ENCODE measurements around the gene TIAM1.

Gene TIAM1

GRCh38 chr21:31117128-31117916, 226.7 kb downstream of the TIAM1 start:
- no peak for DNase-seq

- DNase-seq: no peak
Observed at GRCh38 chr21:31115249-31115648, 228.8 kb downstream of the TIAM1 start.

GRCh38 chr21:31111093-31111492, 233.0 kb downstream of the TIAM1 start:
- DNase-seq: no peak

- no peak for DNase-seq
Observed at GRCh38 chr21:31110430-31110829, 233.6 kb downstream of the TIAM1 start.

GRCh38 chr21:31107871-31108270, 236.2 kb downstream of the TIAM1 start:
- DNase-seq: no peak

GRCh38 chr21:31107176-31107785, 236.8 kb downstream of the TIAM1 start:
- no peak for DNase-seq

- DNase-seq: no peak
Observed at GRCh38 chr21:31103571-31104265, 240.3 kb downstream of the TIAM1 start.

- DNase-seq: no peak
Observed at GRCh38 chr21:31103163-31103562, 240.9 kb downstream of the TIAM1 start.

GRCh38 chr21:31099122-31099521, 244.9 kb downstream of the TIAM1 start:
- no peak for DNase-seq

- no peak for DNase-seq
Observed at GRCh38 chr21:31098576-31099005, 245.5 kb downstream of the TIAM1 start.

- DNase-seq: no peak
Observed at GRCh38 chr21:31092832-31093625, 251.0 kb downstream of the TIAM1 start.

GRCh38 chr21:31090376-31090775, 253.7 kb downstream of the TIAM1 start:
- no peak for DNase-seq

- no peak for DNase-seq
Observed at GRCh38 chr21:31088474-31088751, 255.6 kb downstream of the TIAM1 start.

GRCh38 chr21:31087639-31088473, 256.2 kb downstream of the TIAM1 start:
- no peak for DNase-seq

GRCh38 chr21:31084689-31085088, 259.4 kb downstream of the TIAM1 start:
- no peak for DNase-seq

- no peak for DNase-seq
Observed at GRCh38 chr21:31078796-31079195, 265.3 kb downstream of the TIAM1 start.

- DNase-seq: no peak
Observed at GRCh38 chr21:31078216-31078615, 265.8 kb downstream of the TIAM1 start.

- DNase-seq: no peak
Observed at GRCh38 chr21:31075848-31076247, 268.2 kb downstream of the TIAM1 start.

- DNase-seq: no peak
Observed at GRCh38 chr21:31072533-31072932, 271.5 kb downstream of the TIAM1 start.
